K562 (cell line): Measurements from ENCODE around the gene CABS1. TPM values are rescaled to one million over a fixed set of nuclear protein-coding genes. Genes with fewer than 3 reads are reported as not detected.

Experiments used
- ATAC-seq: fragments of 200-7000 bp; cut with Tn5 transposase; 3 replicates; pipeline ENCODE4 v1.9.1; 2020; ENCODE audit warnings: moderate library complexity
- BruUV-seq: library from RNA; stranded (reverse); fragments of 400-500 nt; replicated peaks from 2 replicates; lab custom pipeline; 2021; lab: Mats Ljungman, UMichigan
- CTCF ChIA-PET: fragments of 300-600 bp; formaldehyde crosslinking; extraction: SDS; loops from one replicate; lab custom pipeline; 2021; ENCODE audit warnings: low intra/inter-chr PET ratio; lab: Yijun Ruan, JAX
- POLR2A ChIA-PET: fragments of 300-600, 350-650 bp; sonication (Branson Sonifier 250); formaldehyde crosslinking; extraction: SDS; loops from one replicate; lab custom pipeline; 2021; ENCODE audit warnings: antibody characterized with exemption, inconsistent platforms; lab: Yijun Ruan, JAX
- DNase-seq, 4 experiments: peaks; one replicate each; pipeline versions ENCODE4 v3.0.0 to v3.0.0-alpha.2; 2011 to 2018; ENCODE audit warnings: low spot score in 3 of 4, mixed read lengths in 3 of 4; ENCODE audit errors: extremely low read depth in 1 of 4
- FAIRE-seq: peaks from 2 replicates; lab custom pipeline; 2011; peaks lifted over from hg19 to GRCh38; lab: Jason Lieb, UNC
- H2AFZ ChIP-seq: 2 replicates; pipeline ENCODE4 v1.6.0; 2011; ENCODE audit warnings: low read depth, low read length, control low read depth, inconsistent platforms
- H3K27ac ChIP-seq: fragments of 200-600 bp; 3 replicates; pipeline ENCODE4 v1.8.0; 2011; ENCODE audit warnings: low read depth, mild to moderate bottlenecking, control low read depth, inconsistent platforms, low read length, moderate library complexity, mixed read lengths; ENCODE audit errors: extremely low read depth
- H3K27me3 ChIP-seq, 2 experiments: fragments of 300-600 bp in 1 of 2; 2 replicates in 1 of 2; 3 replicates in 1 of 2; pipeline versions ENCODE4 v1.6.0 to v1.8.0; 2011; ENCODE audit warnings: inconsistent platforms in 2 of 2, low read length in 2 of 2, mild to moderate bottlenecking in 1 of 2, mixed read lengths in 1 of 2, moderate library complexity in 1 of 2; ENCODE audit not compliant: control insufficient read depth in 2 of 2, insufficient read depth in 2 of 2
- H3K36me3 ChIP-seq: fragments of 300-600 bp; 3 replicates; pipeline ENCODE4 v1.8.0; 2011; ENCODE audit warnings: mild to moderate bottlenecking, low read length, inconsistent platforms; ENCODE audit not compliant: control insufficient read depth, insufficient read depth
- H3K4me1 ChIP-seq, 2 experiments: fragments of 200-600 bp in 1 of 2; replicated peaks in 1 of 2; 2 replicates in 1 of 2; 3 replicates in 1 of 2; pipeline versions ENCODE4 v1.5.1 to v1.8.0; 2011; ENCODE audit warnings: inconsistent platforms in 2 of 2, low read length in 2 of 2, mild to moderate bottlenecking in 1 of 2, mixed read lengths in 1 of 2, moderate library complexity in 1 of 2; ENCODE audit not compliant: control insufficient read depth in 2 of 2, insufficient read depth in 2 of 2
- H3K4me2 ChIP-seq: 2 replicates; pipeline ENCODE4 v1.6.1; 2011; ENCODE audit warnings: low read length, control low read depth, inconsistent platforms, mixed read lengths; ENCODE audit not compliant: insufficient read depth
- H3K4me3 ChIP-seq: fragments of 200-600 bp; sonication (generic), shearing (Covaris generic); 2 replicates; pipeline ENCODE4 v1.5.1; 2016; ENCODE audit warnings: control low read depth, inconsistent platforms
- H3K79me2 ChIP-seq: fragments of 200-600 bp; 3 replicates; pipeline ENCODE4 v1.8.0; 2011; ENCODE audit warnings: low read length, inconsistent platforms; ENCODE audit not compliant: control insufficient read depth, insufficient read depth
- H3K9ac ChIP-seq, 2 experiments: 2 replicates each; pipeline versions ENCODE4 v1.6.0 to v1.6.1; 2011; ENCODE audit warnings: low read depth in 2 of 2, low read length in 2 of 2, control low read depth in 1 of 2, inconsistent platforms in 1 of 2, mild to moderate bottlenecking in 1 of 2, mixed read lengths in 1 of 2; ENCODE audit not compliant: insufficient read depth in 1 of 2
- H3K9me1 ChIP-seq: one replicate; pipeline ENCODE4 v1.6.0; 2011; ENCODE audit warnings: inconsistent platforms, mild to moderate bottlenecking, low read length, moderate library complexity; ENCODE audit not compliant: control insufficient read depth, insufficient read depth
- H3K9me3 ChIP-seq: replicated peaks from 2 replicates; pipeline ENCODE4 v1.5.1; 2011; ENCODE audit warnings: low read depth, low read length, inconsistent platforms; ENCODE audit not compliant: control insufficient read depth, insufficient read depth
- H4K20me1 ChIP-seq: replicated peaks from 2 replicates; pipeline ENCODE4 v1.6.1; 2011; ENCODE audit warnings: low read length, inconsistent platforms, mixed read lengths; ENCODE audit not compliant: control insufficient read depth, insufficient read depth
- HNRNPUL1 ChIP-seq: fragments of 200-400 bp; formaldehyde crosslinking; IDR thresholded peaks from 2 replicates; pipeline ENCODE4 v1.6.1; 2017; ENCODE audit warnings: low read length
- NONO ChIP-seq, 2 experiments: fragments of 200-400 bp in 1 of 2; fragments of 450-650 bp in 1 of 2; formaldehyde crosslinking in 1 of 2; IDR thresholded peaks; 2 replicates each; pipeline ENCODE4 v1.6.1; 2017; ENCODE audit warnings: low read depth in 2 of 2, mild to moderate bottlenecking in 2 of 2, moderate library complexity in 2 of 2, low read length in 1 of 2
- SREBF1 ChIP-seq: fragments of 150-350 bp; IDR thresholded peaks from 2 replicates; pipeline ENCODE4 v1.6.1; 2014; ENCODE audit warnings: antibody characterized with exemption, low read depth, low read length, borderline replicate concordance
- TGIF2 ChIP-seq: sonication (generic); formaldehyde crosslinking; IDR thresholded peaks from 2 replicates; pipeline ENCODE4 v1.8.1; 2022; ENCODE audit warnings: mild to moderate bottlenecking, missing genetic modification reagents, moderate library complexity
- ZNF197 ChIP-seq: fragments of 200-800 bp; sonication (Bioruptor generic); IDR thresholded peaks from 2 replicates; pipeline ENCODE4 v1.6.1; 2016; ENCODE audit warnings: low read depth, missing genetic modification characterization, missing compliant biosample characterization
- ZNF780A ChIP-seq: fragments of 250-450 bp; sonication (Bioruptor Pico); IDR thresholded peaks from 2 replicates; pipeline ENCODE4 v1.5.0; 2021; ENCODE audit warnings: mild to moderate bottlenecking
- WGBS: fragments of 100-300 bp; shearing (Covaris generic); methylation state at CpG from one replicate; pipeline ENCODE4 v1.1.6; 2016; ENCODE audit warnings: low coverage, mixed read lengths; ENCODE audit not compliant: insufficient coverage; ENCODE audit errors: missing lambda C conversion rate; 5-methylcytosine and 5-hydroxymethylcytosine counted together
- in situ Hi-C: fragments of 300-500 bp; cut with MboI; formaldehyde crosslinking; loops from 4 replicates; pipeline ENCODE4 v1.15.0; 2018; ENCODE audit warnings: inconsistent platforms, mixed read lengths
- intact Hi-C: fragments of 100-400 bp; cut with micrococcal nuclease; formaldehyde crosslinking; loops from 2 replicates; pipeline ENCODE4 v1.14.2; 2022
- polyA plus RNA-seq, 8 experiments: library from polyadenylated mRNA; depleted of rRNA in 4 of 8; stranded (reverse) in 5 of 8; unstranded in 3 of 8; fragments of >200 nt; fragmentation: Nextera tagmentation in 2 of 8; fragmentation: Illumina TruSeq in 1 of 8; extraction: Ambion mirVana in 2 of 8; extraction: Trizol in 1 of 8; gene quantifications; 2 replicates each; pipeline versions ENCODE4 v1.2.1 to v1.2.3, GENCODE V29; 2011 to 2014; ENCODE audit warnings: inconsistent platforms in 1 of 8, missing spikeins in 1 of 8
- total RNA-seq, 7 experiments: library from RNA; depleted of rRNA in 6 of 7; stranded (reverse); fragments of >200 nt in 6 of 7; fragmentation: Illumina TruSeq in 2 of 7; extraction: Trizol in 2 of 7; gene quantifications; 2 replicates each; pipeline versions ENCODE4 v1.2.1 to v1.2.3, GENCODE V29; 2011 to 2021; ENCODE audit warnings: low replicate concordance in 1 of 7
- TF ChIP-seq, protein P1 (sequence below): fragments of 450-650 bp; IDR thresholded peaks from 2 replicates; pipeline ENCODE4 v1.6.1; 2016; ENCODE audit warnings: low read depth, mild to moderate bottlenecking, moderate library complexity

Gene CABS1
- total and polyA plus RNA-seq, 9 of the 15 experiments (the other 6 are each of a cell fraction or from before 2014, with no cell fraction given) = not detected

DNA sequence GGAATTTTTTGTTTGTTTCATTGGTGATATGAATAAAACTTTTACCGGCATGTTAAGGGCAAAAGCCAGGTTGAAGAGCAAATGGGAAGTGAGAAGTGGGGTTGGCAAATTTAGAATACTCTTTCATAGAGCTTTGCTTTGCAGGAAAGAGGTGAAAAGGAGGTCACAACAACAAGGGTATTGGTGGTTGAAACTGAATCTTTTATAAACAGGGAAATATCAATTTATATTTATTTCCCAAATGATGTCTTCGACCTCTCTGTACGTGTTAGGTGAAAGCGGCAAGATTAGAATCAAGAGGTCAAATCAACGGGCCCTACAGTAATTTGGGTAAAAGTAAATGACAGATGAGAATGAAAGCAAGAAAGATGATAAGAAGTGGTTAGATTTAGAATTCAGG is 29.2 kb downstream of the CABS1 start:
- Histone ChIP-seq H3K27me3 (no peaks in the 10 kb centered on the region), H2AFZ (no peak overlapping the region), H3K4me3 (no peak overlapping the region), H3K4me2 (no peak overlapping the region), H3K9me3 (peaks cover 2% of the 10 kb centered on the region; the same call in 1 of the 2 replicates), H3K36me3 (no peaks in the 10 kb centered on the region), H4K20me1 (no peaks in the 10 kb centered on the region), H3K9me1 (no peaks in the 10 kb centered on the region), H3K79me2 (no peaks in the 10 kb centered on the region), H3K27ac (no peak overlapping the region), H3K9ac (no peak overlapping the region), H3K4me1 (no peaks in the 10 kb centered on the region)
- in situ Hi-C loops = no loop called here
- POLR2A ChIA-PET = no interaction called here
- ATAC-seq (no peak), DNase-seq (no peak), FAIRE-seq (no peak)
- no peak for TF ChIP-seq NONO (IDR thresholded peaks at IDR 0.05; ENCODE audit: low read depth in 2 of 2, low read length in 1 of 2)
- TF ChIP-seq, protein P1, sequence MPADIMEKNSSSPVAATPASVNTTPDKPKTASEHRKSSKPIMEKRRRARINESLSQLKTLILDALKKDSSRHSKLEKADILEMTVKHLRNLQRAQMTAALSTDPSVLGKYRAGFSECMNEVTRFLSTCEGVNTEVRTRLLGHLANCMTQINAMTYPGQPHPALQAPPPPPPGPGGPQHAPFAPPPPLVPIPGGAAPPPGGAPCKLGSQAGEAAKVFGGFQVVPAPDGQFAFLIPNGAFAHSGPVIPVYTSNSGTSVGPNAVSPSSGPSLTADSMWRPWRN = no peak
- TF ChIP-seq ZNF197 (CRISPR knock-in tag) = no peak
- TF ChIP-seq TGIF2 (CRISPR knock-in tag) = no peak
- no peak for TF ChIP-seq HNRNPUL1
- no peak for TF ChIP-seq SREBF1
- TF ChIP-seq ZNF780A (CRISPR knock-in tag) = no peak
- CTCF ChIA-PET = no interaction called here
- intact Hi-C loops = no loop called here
- WGBS = 1% methylated on average over 5 of the region's 5 CpGs
- no TSS peak for BruUV-seq
